NCI-H69 (cell line): ENCODE measurements around the gene GALNT10.

Experiments
- DNase-seq: peaks from one replicate; lab custom pipeline; 2025; lab: John Stamatoyannopoulos, UW

Gene GALNT10

DNA sequence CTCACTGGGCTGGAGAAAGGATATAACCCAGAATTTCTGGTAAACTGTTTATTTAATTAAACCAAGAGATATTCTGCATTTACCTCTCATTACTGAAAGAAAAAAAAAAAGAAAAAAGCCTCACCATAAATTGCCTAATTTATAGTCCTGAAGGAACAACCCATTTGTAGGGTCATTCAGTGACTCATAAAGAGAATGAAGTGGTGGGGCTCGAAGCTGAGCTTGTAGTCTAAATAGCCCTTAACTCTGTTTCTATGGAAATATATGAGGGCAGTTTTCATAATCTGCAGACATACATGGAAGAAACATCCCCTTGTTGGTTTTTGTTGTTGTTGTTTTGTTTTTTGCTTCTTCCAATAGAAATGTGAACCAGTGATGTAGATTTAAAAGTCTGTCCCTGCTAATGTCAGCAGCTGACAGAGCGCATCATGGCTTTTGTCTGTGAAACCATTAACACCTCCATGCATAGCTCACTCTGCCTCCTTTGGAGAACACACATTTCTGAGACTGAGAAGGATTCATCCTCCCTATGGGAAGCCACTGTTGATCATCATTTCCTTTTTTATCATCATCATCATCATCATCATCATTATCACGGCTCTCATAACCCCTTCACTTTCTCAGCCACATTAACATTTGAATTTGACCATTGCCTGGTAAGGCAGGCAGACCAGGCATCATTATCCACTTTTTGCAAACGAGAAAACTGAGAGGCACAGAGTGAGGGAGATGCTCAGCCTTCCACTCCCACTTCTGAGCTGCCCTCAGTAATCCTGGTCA lies 187.4 kb downstream of the GALNT10 start:
- no peak for DNase-seq

DNA sequence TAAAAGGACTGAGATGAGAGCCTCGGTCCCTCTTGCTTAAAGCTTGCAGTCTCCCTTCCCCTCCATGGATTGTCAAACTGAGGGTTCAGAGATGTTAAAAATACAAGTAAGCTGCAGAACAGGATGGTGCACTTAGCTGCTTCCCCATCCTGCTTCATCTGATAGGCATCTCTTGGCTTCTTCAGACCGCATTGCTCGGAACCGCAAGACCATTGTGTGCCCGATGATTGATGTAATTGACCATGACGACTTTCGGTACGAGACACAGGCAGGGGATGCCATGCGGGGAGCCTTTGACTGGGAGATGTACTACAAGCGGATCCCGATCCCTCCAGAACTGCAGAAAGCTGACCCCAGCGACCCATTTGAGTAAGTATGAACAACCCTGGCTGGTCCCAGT lies 189.7 kb downstream of the GALNT10 start:
- DNase-seq = no peak

DNA sequence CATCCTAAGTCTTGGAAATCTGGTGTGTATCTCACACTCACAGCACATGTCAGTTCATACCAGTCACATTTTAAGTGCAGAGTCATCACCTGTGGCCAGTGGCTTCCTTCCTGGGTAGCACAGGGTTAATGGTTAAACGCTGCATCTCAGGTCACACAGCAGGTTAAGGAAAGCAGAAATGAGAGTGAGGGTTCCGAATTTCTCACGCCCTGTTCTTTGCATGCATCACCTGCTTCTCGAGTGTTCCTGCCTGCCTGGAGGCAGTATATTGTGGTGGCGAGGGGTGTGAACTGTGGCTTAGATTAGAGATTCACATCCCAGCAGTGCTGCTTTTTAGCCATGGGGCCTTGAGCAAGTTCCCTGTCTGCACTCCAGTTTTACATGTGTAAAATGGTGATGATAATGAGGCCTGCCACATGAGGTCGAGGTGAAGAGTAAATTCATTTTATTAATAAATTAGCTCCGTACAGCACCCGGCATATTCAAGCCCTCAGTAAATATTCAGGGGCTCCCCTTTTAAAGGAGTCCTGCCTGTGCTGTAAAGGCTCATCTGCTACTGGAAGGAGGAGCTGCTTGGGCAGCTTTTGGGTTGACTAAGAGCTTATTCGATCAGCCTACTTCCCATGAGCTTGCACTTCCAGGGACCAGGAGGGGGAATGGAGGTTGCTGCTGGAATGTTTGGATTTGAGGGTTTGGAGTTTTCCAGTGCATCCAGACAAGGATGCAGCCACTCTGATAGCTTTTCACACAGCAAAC lies 194.1 kb downstream of the GALNT10 start:
- no peak for DNase-seq

DNA sequence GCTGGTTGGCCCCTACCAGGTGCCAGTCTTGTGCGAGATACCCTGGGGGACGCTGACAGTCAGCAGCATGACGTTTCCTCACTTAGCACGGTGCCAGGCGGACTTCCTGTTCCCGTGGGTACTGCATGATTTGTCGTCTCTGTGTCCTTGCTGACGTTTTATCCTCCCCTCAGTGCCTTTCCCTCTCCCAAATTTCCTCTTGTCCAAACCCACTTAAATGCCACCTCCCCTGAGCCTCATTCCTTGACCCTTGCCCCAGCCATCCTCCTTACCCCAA lies 194.6 kb downstream of the GALNT10 start:
- DNase-seq = peak; percentile 48

DNA sequence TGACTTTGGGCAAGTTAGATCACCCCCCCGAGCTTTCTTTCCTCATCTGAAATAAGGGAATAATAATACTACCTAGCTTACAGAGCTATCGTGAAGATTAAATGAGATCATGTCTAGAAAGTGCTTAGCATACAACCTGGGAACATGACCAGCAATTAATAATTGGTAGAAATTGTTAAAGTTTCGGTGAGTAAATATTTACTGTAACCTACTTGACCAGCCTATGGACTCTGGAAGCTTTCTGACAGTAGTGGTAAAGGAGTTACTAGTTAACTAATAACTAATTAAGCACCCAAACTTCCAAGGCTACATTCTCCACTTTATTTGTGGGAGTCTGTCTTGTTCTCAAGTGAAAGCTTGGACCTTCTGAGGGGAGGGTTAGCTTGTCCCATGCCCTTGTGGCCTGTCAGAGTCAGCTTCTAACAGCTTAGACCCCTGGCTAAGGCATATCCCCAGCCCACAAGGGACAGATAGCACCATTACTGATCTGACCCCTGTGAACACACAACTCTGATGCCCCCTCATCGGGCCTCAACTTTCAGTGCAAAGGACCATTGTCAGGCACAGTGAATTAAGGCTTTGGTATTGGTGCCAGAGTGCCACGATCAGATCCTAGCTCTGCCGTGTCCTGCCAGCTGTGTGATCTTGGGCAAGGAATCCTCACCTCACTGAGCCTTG lies 196.6 kb downstream of the GALNT10 start:
- DNase-seq = no peak

DNA sequence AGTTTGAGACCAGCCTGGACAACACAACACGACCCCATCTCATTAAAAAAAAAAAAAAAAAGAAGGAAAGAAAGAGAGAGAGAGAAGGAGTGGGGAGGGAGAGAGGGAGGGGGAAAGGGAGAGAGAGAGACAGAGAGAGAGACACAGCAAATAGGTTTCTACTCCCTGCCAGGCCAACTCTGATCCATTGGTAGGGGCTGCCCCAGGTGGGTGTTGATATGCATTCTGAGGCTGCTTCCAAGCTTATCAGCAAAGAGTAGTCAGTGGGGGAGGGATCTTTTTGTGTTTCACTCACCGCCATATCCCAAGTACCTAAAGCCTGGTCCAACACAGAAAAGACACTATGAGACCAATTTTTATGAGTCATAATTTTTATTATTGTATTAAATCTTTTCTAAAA lies 198.3 kb downstream of the GALNT10 start:
- no peak for DNase-seq

DNA sequence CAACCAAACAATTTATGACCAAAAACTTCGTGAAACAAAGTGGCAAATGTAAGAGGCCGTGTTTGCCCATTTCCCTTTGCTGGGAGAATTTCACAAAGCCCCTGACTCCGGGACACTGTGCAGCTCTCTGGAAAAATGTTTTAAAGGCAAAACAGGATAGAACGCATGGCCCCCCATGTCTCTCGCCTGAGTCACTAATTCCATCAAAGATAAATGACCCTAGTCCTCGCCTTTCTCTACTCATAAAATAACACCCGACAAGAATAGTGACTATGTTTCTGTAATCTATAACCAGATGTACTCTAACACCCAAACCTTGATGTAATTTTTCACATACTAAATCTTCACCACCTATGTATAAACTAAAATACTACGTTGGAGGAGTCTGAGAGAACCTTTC lies 199.6 kb downstream of the GALNT10 start:
- no peak for DNase-seq

DNA sequence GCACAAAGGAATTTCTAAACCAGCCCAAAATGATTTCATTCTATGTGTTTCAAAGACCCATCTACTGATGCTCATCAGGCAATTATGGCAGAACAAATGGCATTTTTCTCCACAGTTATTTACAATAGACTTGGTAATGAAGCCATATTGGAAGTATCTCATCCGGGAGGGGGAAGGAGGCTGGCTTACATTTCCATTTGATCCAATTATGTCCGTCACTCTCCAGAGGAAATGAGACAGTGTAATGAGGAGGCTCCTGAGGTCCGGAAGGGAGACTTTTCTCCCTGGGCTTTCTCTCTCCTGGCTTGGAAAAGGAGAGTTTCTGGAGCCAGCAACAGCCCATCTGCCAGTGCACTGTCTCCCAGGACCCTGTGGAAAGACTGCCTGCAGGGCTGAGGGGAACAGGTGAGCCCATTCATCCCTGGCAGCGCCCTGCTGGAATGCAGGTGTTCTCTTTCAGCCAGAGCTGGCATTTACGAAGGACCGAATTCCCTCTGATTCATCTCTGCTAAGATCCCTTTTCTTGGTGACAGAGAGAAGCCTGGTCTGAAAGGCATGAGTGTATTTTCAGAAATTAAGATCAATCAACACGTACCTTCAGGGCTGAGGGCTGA lies 200.3 kb downstream of the GALNT10 start:
- DNase-seq = peak; percentile 63

DNA sequence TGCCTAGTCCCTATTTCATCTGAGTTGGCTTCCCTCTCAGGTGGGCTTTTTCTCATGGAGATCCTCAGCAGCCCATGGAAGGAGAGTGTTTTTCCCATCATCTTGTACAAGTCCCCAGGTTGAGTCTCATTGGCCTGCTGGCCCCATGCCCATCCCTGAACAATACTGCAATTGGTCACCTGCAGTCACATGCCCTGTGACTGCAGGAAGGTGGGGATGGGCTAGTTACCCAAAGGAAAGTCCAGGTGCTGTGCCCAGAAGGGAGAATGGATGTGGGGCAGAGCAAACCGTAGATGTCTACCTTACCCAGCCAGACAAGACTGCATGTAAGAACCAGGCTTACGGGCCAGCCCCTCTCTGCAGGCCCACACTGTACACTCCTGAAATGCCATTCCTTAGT lies 201.3 kb downstream of the GALNT10 start:
- no peak for DNase-seq

DNA sequence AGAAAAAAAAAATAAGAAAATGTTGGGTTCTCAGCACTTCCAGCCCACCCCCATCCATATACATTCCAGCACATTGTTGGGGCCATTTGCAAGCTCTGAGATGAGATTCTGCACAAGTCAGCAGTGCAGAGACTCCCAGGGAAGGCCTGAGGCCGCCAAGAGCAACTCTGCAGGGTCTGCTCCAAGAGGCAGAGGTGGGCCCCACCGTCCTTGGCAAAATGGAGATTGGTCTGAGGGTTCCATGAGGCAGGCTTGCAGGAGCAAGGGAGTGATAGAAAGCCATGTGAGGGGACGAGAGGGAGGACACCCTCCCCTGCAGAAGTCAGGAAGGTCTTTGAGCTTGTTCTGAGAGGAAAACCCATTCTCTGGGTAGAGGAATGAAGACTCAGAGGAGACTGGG lies 203.3 kb downstream of the GALNT10 start:
- DNase-seq = no peak

DNA sequence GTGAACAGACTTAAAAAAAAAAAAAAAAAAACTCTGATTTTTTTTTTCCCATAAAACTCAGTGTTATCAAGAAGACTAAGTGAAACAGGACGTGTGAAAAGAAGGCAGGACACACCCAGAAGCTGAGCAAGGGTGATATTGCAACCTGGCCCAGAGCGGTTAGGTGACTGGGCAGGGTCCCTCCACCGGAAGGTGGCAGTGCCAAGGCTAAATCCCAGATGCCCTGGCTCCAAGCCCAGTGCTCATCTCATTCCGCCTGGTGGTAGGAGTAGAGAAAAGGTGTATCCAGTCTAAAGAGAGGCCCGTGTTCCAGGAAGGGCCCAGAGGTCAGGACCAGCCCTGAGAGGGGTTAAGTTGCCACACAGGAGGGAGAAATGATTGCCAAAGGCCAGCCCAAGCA lies 203.8 kb downstream of the GALNT10 start:
- no peak for DNase-seq

DNA sequence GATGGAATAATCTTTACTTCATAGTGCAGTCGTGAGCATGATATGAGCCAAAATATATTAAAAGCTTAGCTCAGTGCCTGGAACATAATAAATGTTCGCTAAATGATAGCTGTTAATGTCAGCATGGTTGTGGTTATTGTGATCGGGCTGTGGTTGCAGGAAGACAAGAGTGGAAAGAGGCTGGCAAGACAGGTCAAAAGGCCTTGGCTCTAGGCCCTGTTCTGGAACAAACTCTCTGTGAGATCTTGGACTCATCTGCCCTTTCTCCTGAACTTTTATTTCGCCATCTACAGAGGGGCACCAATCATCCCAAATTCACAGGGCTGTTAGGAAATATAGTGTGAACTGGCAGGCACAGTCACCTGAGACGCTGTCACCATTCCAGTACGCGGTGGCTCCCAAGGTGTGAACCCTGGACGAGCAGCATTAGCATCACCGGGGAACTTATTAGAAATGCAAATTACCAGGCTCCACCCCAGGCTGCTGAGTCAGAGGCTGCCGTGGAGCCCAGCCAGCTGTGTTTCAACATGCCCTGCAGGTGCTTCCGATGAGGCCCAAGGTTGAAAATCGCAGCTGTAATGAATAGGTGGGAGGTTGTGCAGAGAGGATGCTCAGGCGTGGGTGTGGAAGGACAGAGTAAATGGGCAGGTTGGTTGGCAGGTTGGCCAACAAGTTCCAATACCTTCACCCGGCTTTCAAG lies 205.0 kb downstream of the GALNT10 start:
- peak; percentile 86 for DNase-seq

DNA sequence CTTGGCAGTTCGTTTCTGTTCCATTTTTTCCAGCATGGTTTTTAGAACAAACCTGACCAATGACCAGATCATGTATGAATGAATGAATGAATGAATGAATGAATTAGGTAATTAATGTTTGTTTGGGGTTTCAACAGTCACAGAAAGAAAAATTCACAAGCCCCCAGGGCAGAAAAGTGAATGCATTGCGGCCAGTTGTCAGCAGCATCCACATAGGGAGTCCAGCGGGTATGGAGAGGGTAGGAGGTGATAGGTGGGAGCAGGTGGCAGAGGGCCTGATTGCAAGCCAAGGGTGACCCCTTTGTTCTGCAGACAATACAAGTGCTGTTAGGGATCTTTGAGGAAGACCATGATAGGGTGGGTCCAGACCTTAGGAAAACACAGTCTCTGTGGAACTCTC lies 205.6 kb downstream of the GALNT10 start:
- DNase-seq = no peak

DNA sequence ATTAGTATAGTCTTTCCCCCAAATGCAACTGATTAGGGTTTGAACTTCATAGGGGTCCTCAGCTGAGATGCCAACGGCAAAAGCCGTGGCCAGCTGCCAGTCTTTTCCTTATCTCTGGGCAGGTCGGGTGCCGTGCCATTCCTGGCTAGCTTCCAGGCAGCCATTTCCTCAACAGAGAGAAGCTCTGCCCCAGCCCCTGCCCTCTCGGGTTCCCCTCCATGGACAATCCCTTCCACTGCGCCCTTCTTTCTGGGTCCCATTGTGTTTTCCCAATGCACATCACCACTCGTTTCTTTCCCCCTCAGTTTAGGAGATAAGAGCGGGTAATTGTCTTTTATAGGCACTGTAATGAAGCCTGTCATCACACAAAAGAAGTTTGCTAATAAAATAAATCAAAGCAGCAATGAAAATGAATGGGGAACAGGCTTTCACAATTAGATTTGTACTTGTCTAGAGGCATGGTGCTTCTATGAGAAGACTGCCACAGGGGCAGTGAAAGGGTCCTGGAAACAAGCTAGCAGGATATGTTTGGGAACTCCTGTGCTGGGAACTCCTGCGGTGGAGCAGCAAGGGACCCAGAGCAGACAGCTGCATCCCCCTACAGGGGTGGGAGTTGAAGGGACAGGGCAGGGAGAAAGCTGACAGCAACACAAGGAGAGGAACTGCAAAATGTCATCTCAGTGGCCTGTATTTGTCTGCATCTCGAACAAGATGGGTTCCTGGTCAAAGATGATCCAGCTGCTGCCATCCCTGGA lies 207.3 kb downstream of the GALNT10 start:
- peak; percentile 77 for DNase-seq

DNA sequence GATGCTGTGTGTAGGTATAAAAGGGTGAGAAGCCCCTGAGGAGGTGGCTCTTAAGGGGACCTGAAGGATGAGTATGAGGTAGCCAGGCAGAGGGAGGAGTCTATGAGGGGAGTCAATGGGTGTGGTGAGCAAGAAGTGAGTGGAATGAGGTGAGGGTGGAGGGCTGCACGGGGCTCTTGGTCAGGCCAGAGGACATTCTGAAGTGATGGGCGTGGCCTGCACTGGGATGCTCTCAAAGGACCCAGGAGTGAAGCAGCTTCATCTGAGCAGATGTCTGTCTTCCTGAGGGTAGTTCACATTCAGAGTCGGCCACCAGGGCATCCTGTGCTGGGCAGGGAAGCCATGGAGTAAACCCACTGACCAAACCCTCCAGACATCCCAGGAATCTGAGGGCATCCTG lies 210.1 kb downstream of the GALNT10 start:
- no peak for DNase-seq

DNA sequence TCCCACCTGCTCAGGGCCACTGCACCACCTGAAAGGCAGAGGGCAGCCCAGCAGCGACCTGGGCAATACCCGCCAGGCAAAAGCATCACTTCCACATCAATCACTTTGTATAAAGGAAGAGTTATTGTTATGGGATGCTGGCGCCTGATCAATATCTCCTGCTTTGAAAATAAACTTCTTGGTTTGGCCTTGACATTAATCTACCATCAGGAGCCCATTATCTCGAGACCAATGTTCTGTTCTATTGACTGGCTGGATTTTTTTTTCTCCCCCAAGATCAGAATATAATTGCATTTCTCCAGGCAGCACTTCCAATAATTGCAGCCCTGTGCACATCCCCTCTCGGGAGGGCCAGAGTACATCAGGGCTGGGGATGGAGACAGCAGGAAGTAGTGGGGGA lies 210.8 kb downstream of the GALNT10 start:
- peak; percentile 7 for DNase-seq

DNA sequence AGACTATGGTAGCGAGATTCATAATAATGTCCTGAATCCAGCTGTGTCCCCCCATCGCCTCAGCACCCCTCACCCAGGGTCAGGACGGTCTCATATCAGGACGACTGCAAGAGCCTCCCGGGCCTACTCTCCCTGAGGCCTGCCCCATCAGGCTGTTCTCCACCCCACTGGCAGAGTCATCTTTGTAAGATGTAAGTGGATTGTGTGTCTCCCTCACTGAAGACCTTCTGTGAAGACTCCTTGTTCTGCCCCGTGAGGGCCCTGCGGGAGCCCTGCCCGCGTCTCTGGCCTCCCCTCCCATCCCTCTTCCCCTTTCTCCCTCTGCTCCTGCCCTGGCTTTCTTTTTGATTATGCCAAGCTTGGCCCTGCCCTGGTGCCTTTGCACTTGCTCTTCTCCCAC lies 211.4 kb downstream of the GALNT10 start:
- no peak for DNase-seq

DNA sequence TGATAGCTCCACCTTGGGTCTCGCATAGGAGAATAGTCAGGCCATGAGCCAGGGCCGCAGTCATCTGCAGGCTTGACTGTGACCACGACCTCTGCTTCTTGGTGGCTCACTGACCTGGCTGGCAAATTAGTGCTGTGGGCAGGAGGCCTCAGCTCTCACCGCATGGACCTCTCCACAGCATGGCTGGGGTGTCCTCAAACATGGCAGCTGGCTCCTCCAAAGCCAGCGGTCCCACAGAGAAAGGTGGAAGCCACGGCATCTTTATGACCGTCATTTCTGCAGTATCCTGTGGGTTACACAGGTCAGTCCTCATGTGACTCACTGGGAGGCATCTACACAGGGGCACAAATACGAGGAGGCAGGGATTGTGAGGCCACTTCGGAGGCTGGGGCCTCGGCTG lies 212.1 kb downstream of the GALNT10 start:
- no peak for DNase-seq

DNA sequence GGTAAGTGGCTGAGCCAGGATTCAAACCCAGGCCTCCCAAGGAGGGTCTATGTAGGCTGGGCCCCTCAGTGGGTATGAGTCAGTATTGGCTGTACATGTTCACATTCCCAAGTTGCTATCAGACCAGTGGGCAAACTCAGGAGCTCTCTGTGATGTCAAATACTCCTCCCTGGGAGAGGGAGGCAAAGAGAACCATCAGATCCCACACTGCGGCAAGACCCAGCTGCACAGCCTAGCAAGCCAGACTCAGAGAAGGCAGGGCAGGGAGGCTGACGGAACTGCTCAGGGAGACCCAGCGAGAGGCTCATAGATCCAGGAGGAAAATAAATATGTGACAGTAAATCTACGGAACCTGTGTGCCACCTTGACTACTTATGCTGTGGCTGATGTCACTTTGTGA lies 212.7 kb downstream of the GALNT10 start:
- no peak for DNase-seq

DNA sequence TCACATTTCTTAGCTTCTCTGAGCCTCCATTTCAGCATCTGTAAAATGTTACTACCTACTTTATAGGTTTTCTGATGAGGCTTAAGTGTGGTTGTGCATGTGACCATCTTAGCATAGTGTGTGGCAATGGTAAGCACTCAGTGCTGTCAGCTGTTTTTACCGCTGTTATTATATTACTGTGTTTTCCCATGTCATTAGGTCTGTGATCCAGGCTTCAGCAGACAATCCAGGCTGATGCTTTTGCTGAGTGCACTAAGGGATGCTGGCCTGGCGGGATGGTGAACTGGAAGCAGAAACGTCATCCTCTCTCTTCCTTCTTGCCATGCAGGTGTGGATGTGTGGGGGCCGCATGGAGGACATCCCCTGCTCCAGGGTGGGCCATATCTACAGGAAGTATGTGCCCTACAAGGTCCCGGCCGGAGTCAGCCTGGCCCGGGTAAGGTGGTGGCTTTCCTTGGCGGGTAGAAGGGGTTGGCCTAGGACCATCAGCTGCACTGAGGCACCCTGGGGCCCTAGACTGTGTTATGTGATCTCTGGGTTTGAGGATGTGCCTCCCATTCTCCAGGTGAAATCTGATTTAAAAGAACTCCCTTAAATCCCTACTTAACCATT lies 213.3 kb downstream of the GALNT10 start:
- DNase-seq = no peak
